Smooth muscle cell (in vitro differentiated cells): ENCODE results near the gene MGAT3. TPM values are rescaled to one million over a fixed set of nuclear protein-coding genes. Genes with fewer than 3 reads are reported as not detected.

ENCODE experiments used
- DNase-seq: peaks from one replicate; lab custom pipeline; 2025; ENCODE audit not compliant: unreplicated experiment; lab: John Stamatoyannopoulos, UW
- H2AFZ ChIP-seq: fragments of 200-600 bp; sonication (generic); 2 replicates; pipeline ENCODE4 v1.6.0; 2016; ENCODE audit warnings: antibody characterized with exemption, low read depth, mild to moderate bottlenecking
- H3F3A ChIP-seq: fragments of 200-600 bp; sonication (generic); 2 replicates; pipeline ENCODE4 v1.6.0; 2017; ENCODE audit warnings: antibody characterized with exemption, low read depth
- H3K27ac ChIP-seq: fragments of 200-600 bp; sonication (generic); 2 replicates; pipeline ENCODE4 v1.5.1; 2016; ENCODE audit warnings: low read depth, mild to moderate bottlenecking
- H3K27me3 ChIP-seq: fragments of 200-600 bp; sonication (generic); 2 replicates; pipeline ENCODE4 v1.6.1; 2016; ENCODE audit warnings: low read depth, mild to moderate bottlenecking
- H3K36me3 ChIP-seq: fragments of 200-600 bp; sonication (generic); 2 replicates; pipeline ENCODE4 v1.5.1; 2016; ENCODE audit warnings: low read depth
- H3K4me1 ChIP-seq: fragments of 200-600 bp; sonication (generic); 2 replicates; pipeline ENCODE4 v1.5.1; 2016; ENCODE audit warnings: low read depth
- H3K4me2 ChIP-seq: fragments of 200-600 bp; sonication (generic); 2 replicates; pipeline ENCODE4 v1.6.0; 2016; ENCODE audit warnings: mild to moderate bottlenecking
- H3K4me3 ChIP-seq: fragments of 200-600 bp; sonication (generic); 2 replicates; pipeline ENCODE4 v1.5.1; 2016; ENCODE audit warnings: mild to moderate bottlenecking
- H3K79me2 ChIP-seq: fragments of 200-600 bp; sonication (generic); 2 replicates; pipeline ENCODE4 v1.6.0; 2016; ENCODE audit warnings: low read depth, mild to moderate bottlenecking
- H3K9ac ChIP-seq: fragments of 200-600 bp; sonication (generic); 2 replicates; pipeline ENCODE4 v1.6.0; 2016; ENCODE audit warnings: low read depth
- H3K9me3 ChIP-seq: fragments of 200-600 bp; sonication (generic); replicated peaks from 2 replicates; pipeline ENCODE4 v1.5.1; 2016; ENCODE audit warnings: low read depth
- H4K20me1 ChIP-seq: fragments of 200-600 bp; sonication (generic); 2 replicates; pipeline ENCODE4 v1.6.0; 2016; ENCODE audit warnings: low read depth
- WGBS: methylation state at CpG from one replicate; pipeline ENCODE4 v1.1.7; 2016; ENCODE audit warnings: low lambda C conversion rate; 5-methylcytosine and 5-hydroxymethylcytosine counted together
- polyA plus RNA-seq: library from polyadenylated mRNA; unstranded; fragments of >200 nt; fragmentation: Nextera tagmentation; extraction: Ambion mirVana; gene quantifications from 2 replicates; pipeline ENCODE4 v1.2.1, GENCODE V29; 2016
- total RNA-seq: library from RNA; depleted of rRNA; stranded (reverse); fragments of >200 nt; gene quantifications from 2 replicates; pipeline ENCODE4 v1.2.3, GENCODE V29; 2014
- TF ChIP-seq, protein P1 (sequence below): fragments of 200-600 bp; sonication (generic); IDR thresholded peaks from 2 replicates; pipeline ENCODE4 v1.5.1; 2017; ENCODE audit warnings: borderline replicate concordance, mild to moderate bottlenecking, antibody characterized with exemption; ENCODE audit not compliant: insufficient read depth, poor library complexity, severe bottlenecking

MGAT3 gene
- total and polyA plus RNA-seq, 2 experiments from 2014 or later, result 3.9 to 7.8 TPM

DNA sequence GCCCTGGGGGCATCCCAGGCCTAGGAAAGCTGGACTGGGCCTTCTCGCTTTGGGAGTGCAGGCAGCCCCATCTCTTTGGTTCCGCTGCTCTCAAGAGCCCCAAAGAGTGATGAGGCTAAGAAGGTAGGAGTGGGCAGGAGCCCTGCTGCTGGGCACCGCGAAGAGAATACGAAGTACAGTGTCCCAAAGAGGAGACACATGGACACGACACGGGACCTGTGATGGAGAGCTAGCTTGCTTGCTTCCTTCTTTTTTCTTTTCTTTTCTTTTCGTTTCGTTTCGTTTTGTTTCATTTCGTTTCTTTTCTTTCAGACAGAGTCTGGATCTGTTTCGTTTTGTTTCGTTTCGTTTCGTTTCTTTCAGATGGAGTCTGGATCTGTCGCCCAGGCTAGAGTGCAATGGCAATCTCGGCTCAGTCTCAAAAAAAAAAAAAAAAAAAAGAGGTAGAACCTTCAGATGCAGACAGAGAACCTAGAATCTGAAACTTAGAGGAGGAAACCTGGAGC lies 10.6 kb downstream of the MGAT3 start:
- Histone ChIP-seq H3K9me3 (no peaks in the 10 kb centered on the region), H3K4me2 (no peak overlapping the region), H3K9ac (no peak overlapping the region), H3K27ac (no peak overlapping the region), H3K79me2 (peaks cover 10% of the 10 kb centered on the region), H3K4me3 (no peak overlapping the region), H3K4me1 (peaks cover 30% of the 10 kb centered on the region), H3F3A (peaks cover 6% of the 10 kb centered on the region), H2AFZ (no peak overlapping the region), H3K36me3 (no peaks in the 10 kb centered on the region), H3K27me3 (no peaks in the 10 kb centered on the region), H4K20me1 (peaks cover 73% of the 10 kb centered on the region)
- no peak for DNase-seq
- WGBS, result 93% methylated on average over 17 of the region's 17 CpGs
- TF ChIP-seq, protein P1, sequence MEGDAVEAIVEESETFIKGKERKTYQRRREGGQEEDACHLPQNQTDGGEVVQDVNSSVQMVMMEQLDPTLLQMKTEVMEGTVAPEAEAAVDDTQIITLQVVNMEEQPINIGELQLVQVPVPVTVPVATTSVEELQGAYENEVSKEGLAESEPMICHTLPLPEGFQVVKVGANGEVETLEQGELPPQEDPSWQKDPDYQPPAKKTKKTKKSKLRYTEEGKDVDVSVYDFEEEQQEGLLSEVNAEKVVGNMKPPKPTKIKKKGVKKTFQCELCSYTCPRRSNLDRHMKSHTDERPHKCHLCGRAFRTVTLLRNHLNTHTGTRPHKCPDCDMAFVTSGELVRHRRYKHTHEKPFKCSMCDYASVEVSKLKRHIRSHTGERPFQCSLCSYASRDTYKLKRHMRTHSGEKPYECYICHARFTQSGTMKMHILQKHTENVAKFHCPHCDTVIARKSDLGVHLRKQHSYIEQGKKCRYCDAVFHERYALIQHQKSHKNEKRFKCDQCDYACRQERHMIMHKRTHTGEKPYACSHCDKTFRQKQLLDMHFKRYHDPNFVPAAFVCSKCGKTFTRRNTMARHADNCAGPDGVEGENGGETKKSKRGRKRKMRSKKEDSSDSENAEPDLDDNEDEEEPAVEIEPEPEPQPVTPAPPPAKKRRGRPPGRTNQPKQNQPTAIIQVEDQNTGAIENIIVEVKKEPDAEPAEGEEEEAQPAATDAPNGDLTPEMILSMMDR, result no peak

DNA sequence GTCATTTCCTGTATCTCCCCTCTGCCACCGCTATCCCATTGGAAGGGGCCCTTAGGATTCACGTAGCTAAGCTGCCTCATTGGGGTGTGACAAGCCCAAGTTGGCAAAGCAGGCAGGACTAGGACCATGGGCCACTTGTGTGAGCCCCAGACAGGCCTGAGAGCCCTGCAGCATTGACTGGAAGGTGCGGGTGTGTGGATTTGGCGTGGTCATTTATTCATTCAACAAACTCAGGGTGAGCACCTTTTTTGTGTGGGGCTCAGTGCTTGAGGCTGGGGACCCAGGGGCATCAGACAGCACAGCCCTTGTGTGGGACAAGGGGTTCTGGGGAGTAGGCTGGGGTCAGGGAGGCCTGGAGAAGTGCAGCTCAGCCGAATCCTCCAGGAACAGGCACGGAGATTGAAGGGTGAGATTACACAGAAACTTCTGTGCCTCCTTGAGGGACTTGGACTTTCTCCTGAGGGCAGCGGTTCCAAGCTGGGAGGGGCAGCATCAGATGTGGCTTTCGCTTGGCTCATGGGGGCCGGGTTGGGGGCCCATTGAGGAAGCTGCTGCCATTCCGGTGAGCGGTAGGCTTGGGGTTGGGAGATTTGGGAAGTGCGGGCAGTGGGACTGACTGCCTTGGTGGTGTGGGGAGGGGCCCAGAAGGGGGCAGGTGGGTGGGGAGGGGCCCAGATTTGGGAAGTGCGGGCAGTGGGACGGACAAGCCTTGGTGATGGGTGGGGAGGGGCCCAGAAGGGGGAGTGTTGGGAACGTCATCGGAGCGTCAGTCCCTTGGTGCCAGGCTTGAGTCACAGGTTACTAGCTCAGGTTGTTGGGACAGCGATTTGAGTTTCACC lies 11.9 kb downstream of the MGAT3 start:
- Histone ChIP-seq H3F3A (peaks cover 13% of the 10 kb centered on the region), H3K4me3 (no peak overlapping the region), H3K9ac (no peak overlapping the region), H3K79me2 (peaks cover 7% of the 10 kb centered on the region), H3K4me1 (peaks cover 38% of the 10 kb centered on the region), H3K9me3 (no peaks in the 10 kb centered on the region), H4K20me1 (peaks cover 75% of the 10 kb centered on the region), H2AFZ (no peak overlapping the region), H3K27ac (no peak overlapping the region), H3K27me3 (no peaks in the 10 kb centered on the region), H3K4me2 (no peak overlapping the region), H3K36me3 (no peaks in the 10 kb centered on the region)
- TF ChIP-seq, protein P1, result no peak
- 91% methylated on average over 18 of the region's 18 CpGs for WGBS
- no peak for DNase-seq

DNA sequence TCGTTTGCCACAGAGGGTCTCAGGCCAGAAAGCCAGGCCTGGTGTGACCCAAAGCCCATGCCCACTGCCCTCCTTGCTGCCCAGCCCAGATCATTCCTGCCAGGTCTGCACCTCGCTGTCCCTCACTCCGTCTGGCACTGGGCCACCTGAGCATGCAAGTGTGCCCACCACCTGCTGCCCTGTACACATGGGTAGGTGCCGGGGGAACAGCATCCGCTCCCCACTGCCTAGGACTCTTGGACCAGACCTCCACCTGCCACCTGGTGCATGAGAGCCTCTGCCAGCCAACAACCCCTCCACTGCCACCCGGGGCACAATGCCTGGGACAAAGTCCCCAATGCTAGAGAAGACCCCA lies 12.5 kb downstream of the MGAT3 start:
- Histone ChIP-seq H4K20me1 (peaks cover 76% of the 10 kb centered on the region), H2AFZ (no peak overlapping the region), H3F3A (peaks cover 18% of the 10 kb centered on the region), H3K9me3 (no peaks in the 10 kb centered on the region), H3K4me2 (no peak overlapping the region), H3K27ac (no peak overlapping the region), H3K36me3 (no peaks in the 10 kb centered on the region), H3K9ac (no peak overlapping the region), H3K79me2 (peaks cover 3% of the 10 kb centered on the region), H3K4me1 (peaks cover 43% of the 10 kb centered on the region), H3K27me3 (no peaks in the 10 kb centered on the region), H3K4me3 (no peak overlapping the region)
- TF ChIP-seq, protein P1, result no peak
- DNase-seq, result no peak
- WGBS, result 96% methylated on average over 6 of the region's 6 CpGs
